WTC11 (cell line): ENCODE data around the gene VILL. TPM values are rescaled to one million over a fixed set of nuclear protein-coding genes. Genes with fewer than 3 reads are reported as not detected.
A peak's percentile ranks its signal among the peaks of the same experiment; 100 is the strongest.

Experiments
- CTCF ChIP-seq: fragments of 200-600 bp; IDR thresholded peaks from 2 replicates; pipeline ENCODE4 v1.8.0; 2022; ENCODE audit warnings: antibody characterized with exemption
- ELF4 ChIP-seq: sonication (generic); formaldehyde crosslinking; IDR thresholded peaks from 2 replicates; pipeline ENCODE4 v1.8.1; 2022; ENCODE audit warnings: low read depth, mild to moderate bottlenecking, moderate library complexity, missing genetic modification reagents
- EMX1 ChIP-seq: fragments of 250-450 bp; sonication (Bioruptor Pico); IDR thresholded peaks from 2 replicates; pipeline ENCODE4 v1.8.0; 2021; ENCODE audit warnings: mild to moderate bottlenecking
- ERG ChIP-seq: fragments of 250-450 bp; sonication (Bioruptor Pico); IDR thresholded peaks from 2 replicates; pipeline ENCODE4 v1.8.0; 2021; ENCODE audit warnings: mild to moderate bottlenecking
- KAT7 ChIP-seq: sonication (generic); formaldehyde crosslinking; IDR thresholded peaks from 2 replicates; pipeline ENCODE4 v1.8.1; 2023; ENCODE audit warnings: missing genetic modification reagents, mild to moderate bottlenecking, borderline replicate concordance
- MYBL2 ChIP-seq: sonication (generic); formaldehyde crosslinking; IDR thresholded peaks from 2 replicates; pipeline ENCODE4 v1.8.1; 2023; ENCODE audit warnings: mild to moderate bottlenecking, moderate library complexity, missing genetic modification reagents
- NR2C2 ChIP-seq: sonication (generic); formaldehyde crosslinking; IDR thresholded peaks from 2 replicates; pipeline ENCODE4 v1.8.0; 2022; ENCODE audit warnings: mild to moderate bottlenecking, missing genetic modification reagents
- PRRX2 ChIP-seq: fragments of 250-450 bp; sonication (Bioruptor Pico); IDR thresholded peaks from 2 replicates; pipeline ENCODE4 v1.8.0; 2021; ENCODE audit warnings: mild to moderate bottlenecking
- RELA ChIP-seq: sonication (generic); formaldehyde crosslinking; IDR thresholded peaks from 2 replicates; pipeline ENCODE4 v1.8.1; 2022; ENCODE audit warnings: missing genetic modification reagents, mild to moderate bottlenecking, borderline replicate concordance
- SMAD3 ChIP-seq: sonication (generic); formaldehyde crosslinking; IDR thresholded peaks from 2 replicates; pipeline ENCODE4 v1.8.0; 2022; ENCODE audit warnings: missing genetic modification reagents, mild to moderate bottlenecking, borderline replicate concordance
- TP53 ChIP-seq: sonication (generic); formaldehyde crosslinking; IDR thresholded peaks from 2 replicates; pipeline ENCODE4 v1.8.1; 2023; ENCODE audit warnings: mild to moderate bottlenecking, missing genetic modification reagents
- ZNF138 ChIP-seq: sonication (generic); formaldehyde crosslinking; conservative IDR thresholded peaks from 2 replicates; pipeline ENCODE4 v1.8.1; 2022; ENCODE audit warnings: mild to moderate bottlenecking, moderate library complexity, missing genetic modification reagents
- total RNA-seq: library from RNA; stranded (reverse); gene quantifications from 3 replicates; pipeline ENCODE4 v1.2.3, GENCODE V29; 2021
- TF ChIP-seq, protein P1 (sequence below): sonication (generic); formaldehyde crosslinking; IDR thresholded peaks from 2 replicates; pipeline ENCODE4 v1.8.1; 2023; ENCODE audit warnings: mild to moderate bottlenecking, missing genetic modification reagents
- TF ChIP-seq, protein P2 (sequence below): sonication (generic); formaldehyde crosslinking; IDR thresholded peaks from 2 replicates; pipeline ENCODE4 v1.8.1; 2023; ENCODE audit warnings: mild to moderate bottlenecking, moderate library complexity, missing genetic modification reagents
- TF ChIP-seq, protein P3 (sequence below): sonication (generic); formaldehyde crosslinking; IDR thresholded peaks from 2 replicates; pipeline ENCODE4 v1.8.1; 2022; ENCODE audit warnings: mild to moderate bottlenecking, moderate library complexity, missing genetic modification reagents
- TF ChIP-seq, protein P4 (sequence below): sonication (generic); formaldehyde crosslinking; IDR thresholded peaks from 2 replicates; pipeline ENCODE4 v1.8.0; 2023; ENCODE audit warnings: missing genetic modification reagents
- TF ChIP-seq, protein P5 (sequence below): sonication (generic); formaldehyde crosslinking; IDR thresholded peaks from 2 replicates; pipeline ENCODE4 v1.8.0; 2022; ENCODE audit warnings: mild to moderate bottlenecking, missing genetic modification reagents
- TF ChIP-seq, protein P6 (sequence below): fragments of 250-450 bp; sonication (Bioruptor Pico); IDR thresholded peaks from 2 replicates; pipeline ENCODE4 v1.9.0; 2021; ENCODE audit warnings: mild to moderate bottlenecking, borderline replicate concordance
- TF ChIP-seq, protein P7 (sequence below): fragments of 250-450 bp; sonication (Bioruptor Pico); IDR thresholded peaks from 2 replicates; pipeline ENCODE4 v1.9.0; 2021; ENCODE audit warnings: mild to moderate bottlenecking

Gene VILL
- total RNA-seq, 1 experiment from 2014 or later: 4.7 TPM

- TF ChIP-seq EMX1 (no peak), ZNF138 (CRISPR knock-in tag) (peak; percentile 92), KAT7 (peak; percentile 70; the same call in 1 of the 2 replicates), RELA (CRISPR knock-in tag) (peak; percentile 95), NR2C2 (CRISPR knock-in tag) (peak; percentile 84), SMAD3 (CRISPR knock-in tag) (peak; percentile 94), CTCF (no peak), MYBL2 (CRISPR knock-in tag) (peak; percentile 97; the same call in 1 of the 2 replicates), ERG (CRISPR knock-in tag) (no peak), ELF4 (CRISPR knock-in tag) (0 out of 2 replicates have a peak, but pooled peaks have one; percentile 38), PRRX2 (CRISPR knock-in tag) (no peak), TP53 (CRISPR knock-in tag) (peak; percentile 91)
- TF ChIP-seq, protein P1, sequence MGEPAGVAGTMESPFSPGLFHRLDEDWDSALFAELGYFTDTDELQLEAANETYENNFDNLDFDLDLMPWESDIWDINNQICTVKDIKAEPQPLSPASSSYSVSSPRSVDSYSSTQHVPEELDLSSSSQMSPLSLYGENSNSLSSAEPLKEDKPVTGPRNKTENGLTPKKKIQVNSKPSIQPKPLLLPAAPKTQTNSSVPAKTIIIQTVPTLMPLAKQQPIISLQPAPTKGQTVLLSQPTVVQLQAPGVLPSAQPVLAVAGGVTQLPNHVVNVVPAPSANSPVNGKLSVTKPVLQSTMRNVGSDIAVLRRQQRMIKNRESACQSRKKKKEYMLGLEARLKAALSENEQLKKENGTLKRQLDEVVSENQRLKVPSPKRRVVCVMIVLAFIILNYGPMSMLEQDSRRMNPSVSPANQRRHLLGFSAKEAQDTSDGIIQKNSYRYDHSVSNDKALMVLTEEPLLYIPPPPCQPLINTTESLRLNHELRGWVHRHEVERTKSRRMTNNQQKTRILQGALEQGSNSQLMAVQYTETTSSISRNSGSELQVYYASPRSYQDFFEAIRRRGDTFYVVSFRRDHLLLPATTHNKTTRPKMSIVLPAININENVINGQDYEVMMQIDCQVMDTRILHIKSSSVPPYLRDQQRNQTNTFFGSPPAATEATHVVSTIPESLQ (CRISPR knock-in tag): 0 out of 2 replicates have a peak, but pooled peaks have one; percentile 28
- TF ChIP-seq, protein P2, sequence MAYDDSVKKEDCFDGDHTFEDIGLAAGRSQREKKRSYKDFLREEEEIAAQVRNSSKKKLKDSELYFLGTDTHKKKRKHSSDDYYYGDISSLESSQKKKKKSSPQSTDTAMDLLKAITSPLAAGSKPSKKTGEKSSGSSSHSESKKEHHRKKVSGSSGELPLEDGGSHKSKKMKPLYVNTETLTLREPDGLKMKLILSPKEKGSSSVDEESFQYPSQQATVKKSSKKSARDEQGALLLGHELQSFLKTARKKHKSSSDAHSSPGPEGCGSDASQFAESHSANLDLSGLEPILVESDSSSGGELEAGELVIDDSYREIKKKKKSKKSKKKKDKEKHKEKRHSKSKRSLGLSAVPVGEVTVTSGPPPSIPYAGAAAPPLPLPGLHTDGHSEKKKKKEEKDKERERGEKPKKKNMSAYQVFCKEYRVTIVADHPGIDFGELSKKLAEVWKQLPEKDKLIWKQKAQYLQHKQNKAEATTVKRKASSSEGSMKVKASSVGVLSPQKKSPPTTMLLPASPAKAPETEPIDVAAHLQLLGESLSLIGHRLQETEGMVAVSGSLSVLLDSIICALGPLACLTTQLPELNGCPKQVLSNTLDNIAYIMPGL: peak; percentile 73
- TF ChIP-seq, protein P3, sequence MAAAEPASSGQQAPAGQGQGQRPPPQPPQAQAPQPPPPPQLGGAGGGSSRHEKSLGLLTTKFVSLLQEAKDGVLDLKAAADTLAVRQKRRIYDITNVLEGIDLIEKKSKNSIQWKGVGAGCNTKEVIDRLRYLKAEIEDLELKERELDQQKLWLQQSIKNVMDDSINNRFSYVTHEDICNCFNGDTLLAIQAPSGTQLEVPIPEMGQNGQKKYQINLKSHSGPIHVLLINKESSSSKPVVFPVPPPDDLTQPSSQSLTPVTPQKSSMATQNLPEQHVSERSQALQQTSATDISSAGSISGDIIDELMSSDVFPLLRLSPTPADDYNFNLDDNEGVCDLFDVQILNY (CRISPR knock-in tag): peak; percentile 85
- TF ChIP-seq, protein P4, sequence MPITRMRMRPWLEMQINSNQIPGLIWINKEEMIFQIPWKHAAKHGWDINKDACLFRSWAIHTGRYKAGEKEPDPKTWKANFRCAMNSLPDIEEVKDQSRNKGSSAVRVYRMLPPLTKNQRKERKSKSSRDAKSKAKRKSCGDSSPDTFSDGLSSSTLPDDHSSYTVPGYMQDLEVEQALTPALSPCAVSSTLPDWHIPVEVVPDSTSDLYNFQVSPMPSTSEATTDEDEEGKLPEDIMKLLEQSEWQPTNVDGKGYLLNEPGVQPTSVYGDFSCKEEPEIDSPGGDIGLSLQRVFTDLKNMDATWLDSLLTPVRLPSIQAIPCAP (CRISPR knock-in tag): peak; percentile 96
- TF ChIP-seq, protein P5, sequence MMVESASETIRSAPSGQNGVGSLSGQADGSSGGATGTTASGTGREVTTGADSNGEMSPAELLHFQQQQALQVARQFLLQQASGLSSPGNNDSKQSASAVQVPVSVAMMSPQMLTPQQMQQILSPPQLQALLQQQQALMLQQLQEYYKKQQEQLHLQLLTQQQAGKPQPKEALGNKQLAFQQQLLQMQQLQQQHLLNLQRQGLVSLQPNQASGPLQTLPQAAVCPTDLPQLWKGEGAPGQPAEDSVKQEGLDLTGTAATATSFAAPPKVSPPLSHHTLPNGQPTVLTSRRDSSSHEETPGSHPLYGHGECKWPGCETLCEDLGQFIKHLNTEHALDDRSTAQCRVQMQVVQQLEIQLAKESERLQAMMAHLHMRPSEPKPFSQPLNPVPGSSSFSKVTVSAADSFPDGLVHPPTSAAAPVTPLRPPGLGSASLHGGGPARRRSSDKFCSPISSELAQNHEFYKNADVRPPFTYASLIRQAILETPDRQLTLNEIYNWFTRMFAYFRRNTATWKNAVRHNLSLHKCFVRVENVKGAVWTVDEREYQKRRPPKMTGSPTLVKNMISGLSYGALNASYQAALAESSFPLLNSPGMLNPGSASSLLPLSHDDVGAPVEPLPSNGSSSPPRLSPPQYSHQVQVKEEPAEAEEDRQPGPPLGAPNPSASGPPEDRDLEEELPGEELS (CRISPR knock-in tag): peak; percentile 90
- TF ChIP-seq, protein P6, sequence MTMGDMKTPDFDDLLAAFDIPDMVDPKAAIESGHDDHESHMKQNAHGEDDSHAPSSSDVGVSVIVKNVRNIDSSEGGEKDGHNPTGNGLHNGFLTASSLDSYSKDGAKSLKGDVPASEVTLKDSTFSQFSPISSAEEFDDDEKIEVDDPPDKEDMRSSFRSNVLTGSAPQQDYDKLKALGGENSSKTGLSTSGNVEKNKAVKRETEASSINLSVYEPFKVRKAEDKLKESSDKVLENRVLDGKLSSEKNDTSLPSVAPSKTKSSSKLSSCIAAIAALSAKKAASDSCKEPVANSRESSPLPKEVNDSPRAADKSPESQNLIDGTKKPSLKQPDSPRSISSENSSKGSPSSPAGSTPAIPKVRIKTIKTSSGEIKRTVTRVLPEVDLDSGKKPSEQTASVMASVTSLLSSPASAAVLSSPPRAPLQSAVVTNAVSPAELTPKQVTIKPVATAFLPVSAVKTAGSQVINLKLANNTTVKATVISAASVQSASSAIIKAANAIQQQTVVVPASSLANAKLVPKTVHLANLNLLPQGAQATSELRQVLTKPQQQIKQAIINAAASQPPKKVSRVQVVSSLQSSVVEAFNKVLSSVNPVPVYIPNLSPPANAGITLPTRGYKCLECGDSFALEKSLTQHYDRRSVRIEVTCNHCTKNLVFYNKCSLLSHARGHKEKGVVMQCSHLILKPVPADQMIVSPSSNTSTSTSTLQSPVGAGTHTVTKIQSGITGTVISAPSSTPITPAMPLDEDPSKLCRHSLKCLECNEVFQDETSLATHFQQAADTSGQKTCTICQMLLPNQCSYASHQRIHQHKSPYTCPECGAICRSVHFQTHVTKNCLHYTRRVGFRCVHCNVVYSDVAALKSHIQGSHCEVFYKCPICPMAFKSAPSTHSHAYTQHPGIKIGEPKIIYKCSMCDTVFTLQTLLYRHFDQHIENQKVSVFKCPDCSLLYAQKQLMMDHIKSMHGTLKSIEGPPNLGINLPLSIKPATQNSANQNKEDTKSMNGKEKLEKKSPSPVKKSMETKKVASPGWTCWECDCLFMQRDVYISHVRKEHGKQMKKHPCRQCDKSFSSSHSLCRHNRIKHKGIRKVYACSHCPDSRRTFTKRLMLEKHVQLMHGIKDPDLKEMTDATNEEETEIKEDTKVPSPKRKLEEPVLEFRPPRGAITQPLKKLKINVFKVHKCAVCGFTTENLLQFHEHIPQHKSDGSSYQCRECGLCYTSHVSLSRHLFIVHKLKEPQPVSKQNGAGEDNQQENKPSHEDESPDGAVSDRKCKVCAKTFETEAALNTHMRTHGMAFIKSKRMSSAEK (CRISPR knock-in tag): no peak
- TF ChIP-seq, protein P7, sequence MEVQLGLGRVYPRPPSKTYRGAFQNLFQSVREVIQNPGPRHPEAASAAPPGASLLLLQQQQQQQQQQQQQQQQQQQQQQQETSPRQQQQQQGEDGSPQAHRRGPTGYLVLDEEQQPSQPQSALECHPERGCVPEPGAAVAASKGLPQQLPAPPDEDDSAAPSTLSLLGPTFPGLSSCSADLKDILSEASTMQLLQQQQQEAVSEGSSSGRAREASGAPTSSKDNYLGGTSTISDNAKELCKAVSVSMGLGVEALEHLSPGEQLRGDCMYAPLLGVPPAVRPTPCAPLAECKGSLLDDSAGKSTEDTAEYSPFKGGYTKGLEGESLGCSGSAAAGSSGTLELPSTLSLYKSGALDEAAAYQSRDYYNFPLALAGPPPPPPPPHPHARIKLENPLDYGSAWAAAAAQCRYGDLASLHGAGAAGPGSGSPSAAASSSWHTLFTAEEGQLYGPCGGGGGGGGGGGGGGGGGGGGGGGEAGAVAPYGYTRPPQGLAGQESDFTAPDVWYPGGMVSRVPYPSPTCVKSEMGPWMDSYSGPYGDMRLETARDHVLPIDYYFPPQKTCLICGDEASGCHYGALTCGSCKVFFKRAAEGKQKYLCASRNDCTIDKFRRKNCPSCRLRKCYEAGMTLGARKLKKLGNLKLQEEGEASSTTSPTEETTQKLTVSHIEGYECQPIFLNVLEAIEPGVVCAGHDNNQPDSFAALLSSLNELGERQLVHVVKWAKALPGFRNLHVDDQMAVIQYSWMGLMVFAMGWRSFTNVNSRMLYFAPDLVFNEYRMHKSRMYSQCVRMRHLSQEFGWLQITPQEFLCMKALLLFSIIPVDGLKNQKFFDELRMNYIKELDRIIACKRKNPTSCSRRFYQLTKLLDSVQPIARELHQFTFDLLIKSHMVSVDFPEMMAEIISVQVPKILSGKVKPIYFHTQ (CRISPR knock-in tag): no peak
Observed at GRCh38 chr3:38039101-38039898, 48.7 kb downstream of the VILL start, which contains the start of gene DLEC1 (continued).
